MM.1S (cell line): ENCODE measurements around the gene SENP1.

Source experiments
- CTCF ChIP-seq: fragments of 300-600 bp; sonication (generic); IDR thresholded peaks from 2 replicates; pipeline ENCODE4 v1.5.1; 2016; ENCODE audit warnings: antibody characterized with exemption, low read length, mixed read lengths
- EZH2 ChIP-seq: fragments of 300-600 bp; sonication (generic); optimal IDR thresholded peaks from 2 replicates; pipeline ENCODE3; 2017; ENCODE audit warnings: low read depth, mild to moderate bottlenecking, antibody characterized with exemption, low read length, mixed read lengths

- TF ChIP-seq CTCF: no peak
- no peak for TF ChIP-seq EZH2
Observed at GRCh38 chr12:48122065-48122834, 16.4 kb upstream of the SENP1 start.
